Trophoblast cell (in vitro differentiated cells and primary cell): ENCODE measurements around the gene PHLDB2.
"Not testable (repeated sequence)": the region's sequence is repeated elsewhere in the genome, so short reads cannot be mapped to it uniquely, and the experiment has no call there.

ENCODE experiments used
- DNase-seq, 2 donors: peaks; one replicate each; pipeline ENCODE4 v3.0.0-alpha.2; 2016
- H2AFZ ChIP-seq: 2 replicates; pipeline ENCODE4 v1.6.1; 2013; ENCODE audit warnings: low read length, moderate library complexity, mild to moderate bottlenecking; ENCODE audit not compliant: insufficient read depth, poor library complexity
- H2AK5ac ChIP-seq: 2 replicates; pipeline ENCODE4 v1.6.1; 2013; ENCODE audit warnings: mild to moderate bottlenecking, low read length
- H2BK120ac ChIP-seq: 2 replicates; pipeline ENCODE4 v1.6.1; 2013; ENCODE audit warnings: low read length, mild to moderate bottlenecking, moderate library complexity; ENCODE audit not compliant: insufficient read depth, poor library complexity
- H2BK12ac ChIP-seq: 2 replicates; pipeline ENCODE4 v1.6.1; 2013; ENCODE audit warnings: mild to moderate bottlenecking, low read length, moderate library complexity
- H2BK5ac ChIP-seq: 2 replicates; pipeline ENCODE4 v1.6.1; 2013; ENCODE audit warnings: low read length, low read depth, moderate library complexity, mild to moderate bottlenecking; ENCODE audit not compliant: poor library complexity
- H3K14ac ChIP-seq: 2 replicates; pipeline ENCODE4 v1.6.1; 2013; ENCODE audit warnings: mild to moderate bottlenecking, low read length
- H3K18ac ChIP-seq: 2 replicates; pipeline ENCODE4 v1.6.1; 2013; ENCODE audit warnings: mild to moderate bottlenecking, low read length
- H3K23ac ChIP-seq: 2 replicates; pipeline ENCODE4 v1.6.1; 2013; ENCODE audit warnings: low read length
- H3K27ac ChIP-seq: 2 replicates; pipeline ENCODE4 v1.5.1; 2013; ENCODE audit warnings: low read depth, mild to moderate bottlenecking, inconsistent platforms, low read length, moderate library complexity
- H3K27me3 ChIP-seq: 2 replicates; pipeline ENCODE4 v1.6.1; 2013; ENCODE audit warnings: inconsistent platforms, mild to moderate bottlenecking, low read length, moderate library complexity; ENCODE audit not compliant: insufficient read depth
- H3K36me3 ChIP-seq, 2 experiments: 1 replicate in 1 of 2; 2 replicates in 1 of 2; pipeline ENCODE4 v1.6.1; 2013; ENCODE audit warnings: low read length in 2 of 2, mild to moderate bottlenecking in 2 of 2, moderate library complexity in 1 of 2; ENCODE audit not compliant: insufficient read depth in 2 of 2, control insufficient read depth in 1 of 2
- H3K4ac ChIP-seq: 2 replicates; pipeline ENCODE4 v1.6.1; 2013; ENCODE audit warnings: low read depth, mild to moderate bottlenecking, low read length, moderate library complexity
- H3K4me1 ChIP-seq, 2 experiments: 1 replicate in 1 of 2; 2 replicates in 1 of 2; pipeline ENCODE4 v1.6.1; 2013; ENCODE audit warnings: low read length in 2 of 2, mild to moderate bottlenecking in 2 of 2, moderate library complexity in 1 of 2; ENCODE audit not compliant: insufficient read depth in 2 of 2, control insufficient read depth in 1 of 2
- H3K4me2 ChIP-seq: 2 replicates; pipeline ENCODE4 v1.6.1; 2013; ENCODE audit warnings: inconsistent platforms, mild to moderate bottlenecking, low read length, moderate library complexity
- H3K4me3 ChIP-seq: 2 replicates; pipeline ENCODE4 v1.5.1; 2013; ENCODE audit warnings: mild to moderate bottlenecking, low read depth, low read length, inconsistent platforms
- H3K79me1 ChIP-seq: one replicate; pipeline ENCODE4 v1.6.1; 2013; ENCODE audit warnings: low read length
- H3K79me2 ChIP-seq: 2 replicates; pipeline ENCODE4 v1.6.1; 2013; ENCODE audit warnings: low read length, mild to moderate bottlenecking; ENCODE audit not compliant: control insufficient read depth, insufficient read depth, poor library complexity
- H3K9ac ChIP-seq: 2 replicates; pipeline ENCODE4 v1.6.1; 2013; ENCODE audit warnings: mild to moderate bottlenecking, low read length
- H3K9me3 ChIP-seq: 2 replicates; pipeline ENCODE4 v1.6.1; 2013; ENCODE audit warnings: low read depth, mild to moderate bottlenecking, control low read depth, inconsistent platforms, low read length; ENCODE audit not compliant: insufficient read depth
- H4K12ac ChIP-seq: 2 replicates; pipeline ENCODE4 v1.6.1; 2013; ENCODE audit warnings: low read depth, mild to moderate bottlenecking, low read length, moderate library complexity
- H4K8ac ChIP-seq: 2 replicates; pipeline ENCODE4 v1.6.1; 2013; ENCODE audit warnings: low read depth, mild to moderate bottlenecking, low read length, moderate library complexity
- H4K91ac ChIP-seq: one replicate; pipeline ENCODE4 v1.6.1; 2013; ENCODE audit warnings: low read depth, mild to moderate bottlenecking, low read length, moderate library complexity
- WGBS: extraction: QIAGEN DNeasy Blood & Tissue Kit; methylation state at CpG from one replicate; pipeline ENCODE4 v1.1.7; 2013; ENCODE audit warnings: missing lambda C conversion rate; ENCODE audit not compliant: insufficient read length, insufficient coverage; ENCODE audit errors: extremely low coverage; 5-methylcytosine and 5-hydroxymethylcytosine counted together

The PHLDB2 gene

DNA sequence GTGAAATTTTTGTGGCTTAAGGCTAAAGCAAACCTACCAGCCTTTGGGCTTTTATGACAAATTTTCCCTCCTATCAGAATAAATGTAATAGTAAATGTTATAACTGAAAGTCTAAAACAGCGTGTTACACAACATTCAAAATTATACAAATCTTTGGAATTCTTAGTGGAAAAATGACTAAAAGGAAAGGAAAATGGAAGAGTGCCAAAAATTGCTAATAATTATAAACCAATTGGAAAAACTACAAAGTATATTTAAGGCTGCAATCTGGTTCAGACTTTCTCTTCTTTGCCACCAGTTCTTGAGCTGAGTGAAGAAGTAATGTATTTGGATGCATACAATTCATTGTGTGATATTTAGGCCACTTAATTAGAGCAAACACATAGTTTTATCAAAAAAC is 45.6 kb upstream of the PHLDB2 start:
- H3K9ac ChIP-seq, result no peak overlapping the region
- no peak overlapping the region for H3K27ac ChIP-seq
- peaks cover 0 to 2% of the 10 kb centered on the region in 2 experiments for H3K36me3 ChIP-seq
- no peak overlapping the region for H2AFZ ChIP-seq
- peaks cover 6% of the 10 kb centered on the region for H3K9me3 ChIP-seq
- H2AK5ac ChIP-seq, result no peak overlapping the region
- no peak overlapping the region for H3K23ac ChIP-seq
- no peak overlapping the region for H3K18ac ChIP-seq
- no peak overlapping the region for H4K12ac ChIP-seq
- no peak overlapping the region for H2BK120ac ChIP-seq
- peaks cover 6 to 10% of the 10 kb centered on the region in 2 experiments for H3K4me1 ChIP-seq
- H3K79me1 ChIP-seq, result peaks cover 10% of the 10 kb centered on the region
- WGBS, result no CpG with 5 or more reads among the region's 1 CpG
- H3K79me2 ChIP-seq, result no peaks in the 10 kb centered on the region
- H3K4ac ChIP-seq, result no peak overlapping the region
- H3K27me3 ChIP-seq, result no peaks in the 10 kb centered on the region
- DNase-seq, result peak in 1 of 2 donors; percentile 20
- H2BK12ac ChIP-seq, result no peak overlapping the region
- H3K4me2 ChIP-seq, result no peak overlapping the region
- no peak overlapping the region for H4K91ac ChIP-seq
- H3K14ac ChIP-seq, result no peak overlapping the region
- H2BK5ac ChIP-seq, result no peak overlapping the region
- no peak overlapping the region for H3K4me3 ChIP-seq
- no peak overlapping the region for H4K8ac ChIP-seq

DNA sequence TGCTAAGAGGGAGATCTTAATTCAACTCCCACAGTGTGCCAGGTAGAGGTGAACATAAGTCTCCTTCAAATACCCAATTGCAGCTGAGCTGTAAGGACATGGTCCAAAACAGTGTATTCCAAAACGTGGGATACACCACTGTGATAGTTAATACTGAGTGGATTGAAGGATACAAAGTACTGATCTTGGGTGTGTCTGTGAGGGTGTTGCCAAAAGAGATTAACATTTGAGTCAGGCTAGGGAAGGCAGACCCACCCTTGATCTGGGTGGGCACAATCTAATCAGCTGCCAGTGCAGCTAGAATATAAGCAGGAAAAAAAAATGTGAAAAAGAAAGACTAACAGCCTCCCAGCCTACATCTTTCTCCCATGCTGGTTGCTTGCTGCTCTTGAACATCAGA is 45.1 kb upstream of the PHLDB2 start:
- Histone ChIP-seq H3K14ac (no peak overlapping the region), H3K27ac (no peak overlapping the region), H3K79me2 (no peaks in the 10 kb centered on the region), H3K4ac (no peak overlapping the region), H3K36me3 (peaks cover 0 to 2% of the 10 kb centered on the region in 2 experiments), H4K12ac (no peak overlapping the region), H2BK5ac (no peak overlapping the region), H2BK120ac (no peak overlapping the region), H3K9ac (no peak overlapping the region), H3K4me3 (no peak overlapping the region), H2BK12ac (no peak overlapping the region), H4K91ac (no peak overlapping the region), H3K4me1 (peaks cover 6 to 10% of the 10 kb centered on the region in 2 experiments), H3K4me2 (no peak overlapping the region), H3K79me1 (peaks cover 10% of the 10 kb centered on the region), H3K9me3 (peaks cover 6% of the 10 kb centered on the region), H4K8ac (no peak overlapping the region), H3K27me3 (no peaks in the 10 kb centered on the region), H3K18ac (no peak overlapping the region), H2AK5ac (no peak overlapping the region), H3K23ac (no peak overlapping the region), H2AFZ (no peak overlapping the region)
- WGBS, result no CpG with 5 or more reads among the region's 1 CpG
- no peak for DNase-seq

DNA sequence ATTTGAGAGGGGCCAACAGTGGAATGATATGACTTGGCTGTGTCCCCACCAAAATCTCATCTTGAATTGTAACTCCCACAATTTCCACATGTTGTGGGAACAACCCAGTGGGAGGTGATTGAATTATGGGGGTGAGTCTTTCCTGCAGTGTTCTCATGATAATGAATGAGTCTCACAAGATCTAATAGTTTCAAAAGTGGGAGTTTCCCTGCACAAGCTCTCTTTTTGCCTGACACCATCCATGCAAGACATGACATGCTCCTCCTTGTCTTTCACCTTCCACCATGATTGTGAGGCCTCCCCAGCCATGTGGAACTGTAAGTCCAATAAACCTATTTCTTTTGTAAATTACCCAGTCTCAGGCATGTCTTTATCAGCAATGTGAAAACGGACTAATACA is 42.3 kb upstream of the PHLDB2 start:
- not testable (repeated sequence) for H4K12ac ChIP-seq, H3K23ac ChIP-seq, H3K14ac ChIP-seq, H3K4me2 ChIP-seq, H3K4ac ChIP-seq, H2BK120ac ChIP-seq, H2BK5ac ChIP-seq, H3K27me3 ChIP-seq, H2AFZ ChIP-seq, H3K18ac ChIP-seq, H4K91ac ChIP-seq, H3K4me1 ChIP-seq, H3K79me2 ChIP-seq, H3K79me1 ChIP-seq, H4K8ac ChIP-seq, H2AK5ac ChIP-seq, H3K36me3 ChIP-seq, H3K4me3 ChIP-seq, H3K9ac ChIP-seq, H2BK12ac ChIP-seq, H3K9me3 ChIP-seq, DNase-seq, H3K27ac ChIP-seq
- WGBS, result no CpG with 5 or more reads among the region's 1 CpG

DNA sequence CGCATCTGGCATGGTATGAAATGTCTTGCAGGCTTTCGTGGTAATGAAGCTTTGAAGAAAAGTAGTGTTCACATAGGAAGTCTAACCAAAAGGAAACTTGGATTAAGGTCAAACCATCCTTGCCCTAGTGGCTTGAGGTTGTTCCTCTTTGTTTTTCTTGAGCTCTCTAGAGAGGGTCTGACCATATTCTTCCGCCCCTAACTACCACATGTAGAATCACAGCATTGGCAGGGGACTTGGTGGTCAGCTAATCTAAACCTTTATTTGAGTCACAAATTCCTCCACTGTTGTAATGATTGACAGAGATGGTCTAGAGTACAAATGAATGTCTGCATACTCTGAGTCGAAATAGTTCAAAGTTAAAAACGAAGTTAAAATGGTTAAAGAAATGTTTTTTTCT is 39.1 kb upstream of the PHLDB2 start:
- WGBS, result no CpG with 5 or more reads among the region's 5 CpGs

More for the DNA sequence above, 39.1 kb upstream of the PHLDB2 start:
- Histone ChIP-seq H2BK5ac (no peak overlapping the region), H3K4me2 (no peak overlapping the region), H4K12ac (no peak overlapping the region), H3K9me3 (peaks cover 6% of the 10 kb centered on the region), H3K23ac (no peak overlapping the region), H3K4ac (no peak overlapping the region), H3K27ac (no peak overlapping the region), H2AFZ (no peak overlapping the region), H3K27me3 (no peaks in the 10 kb centered on the region), H2AK5ac (no peak overlapping the region), H3K79me1 (no peaks in the 10 kb centered on the region), H2BK120ac (no peak overlapping the region), H4K8ac (no peak overlapping the region), H3K14ac (no peak overlapping the region), H3K9ac (no peak overlapping the region), H4K91ac (no peak overlapping the region), H3K4me1 (no peaks in the 10 kb centered on the region), H2BK12ac (no peak overlapping the region), H3K79me2 (no peaks in the 10 kb centered on the region), H3K36me3 (peaks cover 0 to 2% of the 10 kb centered on the region in 2 experiments), H3K18ac (no peak overlapping the region), H3K4me3 (no peak overlapping the region)
- no peak for DNase-seq
